ENCODE results near the gene NETO1. TPM values are rescaled to one million over a fixed set of nuclear protein-coding genes. Genes with fewer than 3 reads are reported as not detected.
A peak's percentile ranks its signal among the peaks of the same experiment; 100 is the strongest.

Gene NETO1
- total and polyA plus RNA-seq, 10 of the 15 experiments (the other 5 are each of a cell fraction or from before 2014, with no cell fraction given), result 0.52 TPM; not detected in 9

DNA sequence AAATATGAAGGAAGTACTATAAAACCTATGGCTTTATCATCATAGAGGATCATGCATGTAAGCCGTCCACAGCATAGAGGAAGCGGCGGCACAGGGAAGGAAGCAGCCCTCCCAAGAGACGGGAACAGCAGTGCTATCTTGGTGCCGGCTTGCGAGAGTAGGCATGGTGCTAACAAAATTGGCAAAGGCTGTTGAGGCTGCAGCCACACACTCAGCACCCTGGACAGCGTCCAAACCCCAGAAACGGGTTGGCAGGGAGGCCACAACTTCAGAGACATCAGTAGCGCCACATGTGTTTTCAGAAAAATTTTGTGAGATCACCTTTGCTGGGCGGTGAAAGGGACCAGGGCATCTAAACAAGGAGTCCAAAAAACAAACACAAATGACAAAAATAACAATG lies 37.7 kb downstream of the NETO1 start:
- Histone ChIP-seq H2AFZ (ENCODE audit: control insufficient read depth, low read depth, low read length) (no peak overlapping the region), H3K27ac (ENCODE audit: control insufficient read depth, insufficient read depth) (no peak overlapping the region), H3K4me3 (no peak overlapping the region), H3K9me3 (replicated peaks; ENCODE audit: control insufficient read depth, insufficient read depth, low read length) (no peaks in the 10 kb centered on the region), H4K20me1 (ENCODE audit: control insufficient read depth, insufficient read depth) (no peaks in the 10 kb centered on the region), H3K27me3 (replicated peaks in 1 of 2; ENCODE audit: control insufficient read depth in 2 of 2, insufficient read depth in 2 of 2, low read length in 1 of 2) (no peaks in the 10 kb centered on the region), H3K4me2 (ENCODE audit: control insufficient read depth, insufficient read depth) (no peak overlapping the region), H3K36me3 (ENCODE audit: control insufficient read depth in 2 of 2, insufficient read depth in 2 of 2, low read length in 1 of 2) (no peaks in the 10 kb centered on the region), H3K4me1 (ENCODE audit: control insufficient read depth, insufficient read depth, low read length) (no peaks in the 10 kb centered on the region), H3K79me2 (ENCODE audit: control insufficient read depth, insufficient read depth, low read length) (no peaks in the 10 kb centered on the region), H3K9ac (ENCODE audit: control insufficient read depth, insufficient read depth, low read length) (no peak overlapping the region)
- ChIA-PET SMC1A (ENCODE audit: uncharacterized antibody, unreplicated experiment) (no interaction called here), POLR2A (no interaction called here), CTCF (no interaction called here), RAD21 (ENCODE audit: unreplicated experiment) (no interaction called here)
- TF ChIP-seq, protein P1, sequence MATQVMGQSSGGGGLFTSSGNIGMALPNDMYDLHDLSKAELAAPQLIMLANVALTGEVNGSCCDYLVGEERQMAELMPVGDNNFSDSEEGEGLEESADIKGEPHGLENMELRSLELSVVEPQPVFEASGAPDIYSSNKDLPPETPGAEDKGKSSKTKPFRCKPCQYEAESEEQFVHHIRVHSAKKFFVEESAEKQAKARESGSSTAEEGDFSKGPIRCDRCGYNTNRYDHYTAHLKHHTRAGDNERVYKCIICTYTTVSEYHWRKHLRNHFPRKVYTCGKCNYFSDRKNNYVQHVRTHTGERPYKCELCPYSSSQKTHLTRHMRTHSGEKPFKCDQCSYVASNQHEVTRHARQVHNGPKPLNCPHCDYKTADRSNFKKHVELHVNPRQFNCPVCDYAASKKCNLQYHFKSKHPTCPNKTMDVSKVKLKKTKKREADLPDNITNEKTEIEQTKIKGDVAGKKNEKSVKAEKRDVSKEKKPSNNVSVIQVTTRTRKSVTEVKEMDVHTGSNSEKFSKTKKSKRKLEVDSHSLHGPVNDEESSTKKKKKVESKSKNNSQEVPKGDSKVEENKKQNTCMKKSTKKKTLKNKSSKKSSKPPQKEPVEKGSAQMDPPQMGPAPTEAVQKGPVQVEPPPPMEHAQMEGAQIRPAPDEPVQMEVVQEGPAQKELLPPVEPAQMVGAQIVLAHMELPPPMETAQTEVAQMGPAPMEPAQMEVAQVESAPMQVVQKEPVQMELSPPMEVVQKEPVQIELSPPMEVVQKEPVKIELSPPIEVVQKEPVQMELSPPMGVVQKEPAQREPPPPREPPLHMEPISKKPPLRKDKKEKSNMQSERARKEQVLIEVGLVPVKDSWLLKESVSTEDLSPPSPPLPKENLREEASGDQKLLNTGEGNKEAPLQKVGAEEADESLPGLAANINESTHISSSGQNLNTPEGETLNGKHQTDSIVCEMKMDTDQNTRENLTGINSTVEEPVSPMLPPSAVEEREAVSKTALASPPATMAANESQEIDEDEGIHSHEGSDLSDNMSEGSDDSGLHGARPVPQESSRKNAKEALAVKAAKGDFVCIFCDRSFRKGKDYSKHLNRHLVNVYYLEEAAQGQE (IDR thresholded peaks at IDR 0.05; ENCODE audit: low read depth, low read length), result peak; percentile 89
- TF ChIP-seq ESRRA (IDR thresholded peaks at IDR 0.05; ENCODE audit: low read length), result no peak
- no peak for FAIRE-seq
- in situ Hi-C loops (cut with MboI) (no loop called here), intact Hi-C loops (cut with micrococcal nuclease; ENCODE audit: unreplicated experiment) (no loop called here)
- peak; percentile 42; the same call in 2 of the 3 replicates for ATAC-seq
- DNase-seq (ENCODE audit: low read depth, low spot score), result no peak
- WGBS (ENCODE audit: insufficient coverage, insufficient replicate concordance, low lambda C conversion rate, missing lambda C conversion rate), result 33% methylated on average over 10 of the region's 10 CpGs
- BruUV-seq (replicated peaks), result no TSS peak

DNA sequence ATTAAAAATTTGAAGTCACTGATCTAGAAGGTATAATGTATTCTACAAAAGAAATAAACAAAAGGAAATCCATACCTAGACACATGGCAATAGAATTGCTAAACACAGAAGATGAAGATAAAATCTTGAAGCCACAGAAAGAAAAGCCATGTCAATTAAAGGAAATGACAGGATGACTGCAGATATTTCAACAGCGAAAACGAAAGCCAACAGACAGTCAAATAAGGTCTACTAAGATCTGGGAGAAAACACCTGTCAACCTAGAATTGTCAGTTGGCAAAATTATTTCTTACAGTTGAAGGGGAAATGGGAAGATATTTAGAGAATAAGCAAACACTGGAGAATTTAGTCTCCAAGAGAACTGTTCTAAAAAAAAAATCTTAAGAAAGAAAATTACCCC lies 39.2 kb downstream of the NETO1 start:
- FAIRE-seq (no peak), ATAC-seq (no peak), DNase-seq (ENCODE audit: low read depth, low spot score) (no peak)
- ChIA-PET RAD21 (ENCODE audit: unreplicated experiment) (no interaction called here), SMC1A (ENCODE audit: uncharacterized antibody, unreplicated experiment) (interaction anchor here (0.8 to 1.1 kb wide), 2 partner anchors 20 to 21 kb away, joined by 3 to 4 read pairs; no protein-coding TSS in a partner anchor), CTCF (interaction anchor here (0.8 to 1.1 kb wide), 2 partner anchors 12 to 25 kb away, joined by 4 to 5 read pairs; no protein-coding TSS in a partner anchor), POLR2A (no interaction called here)
- in situ Hi-C loops (cut with MboI) (no loop called here), intact Hi-C loops (cut with micrococcal nuclease; ENCODE audit: unreplicated experiment) (no loop called here)
- WGBS (ENCODE audit: insufficient coverage, insufficient replicate concordance, low lambda C conversion rate, missing lambda C conversion rate), result 0% methylated on average over 2 of the region's 2 CpGs
- Histone ChIP-seq H3K9me3 (replicated peaks; ENCODE audit: control insufficient read depth, insufficient read depth, low read length) (no peaks in the 10 kb centered on the region), H4K20me1 (ENCODE audit: control insufficient read depth, insufficient read depth) (no peaks in the 10 kb centered on the region), H3K4me2 (ENCODE audit: control insufficient read depth, insufficient read depth) (no peak overlapping the region), H2AFZ (ENCODE audit: control insufficient read depth, low read depth, low read length) (no peak overlapping the region), H3K27ac (ENCODE audit: control insufficient read depth, insufficient read depth) (no peak overlapping the region), H3K36me3 (ENCODE audit: control insufficient read depth in 2 of 2, insufficient read depth in 2 of 2, low read length in 1 of 2) (no peaks in the 10 kb centered on the region), H3K4me3 (no peak overlapping the region), H3K27me3 (replicated peaks in 1 of 2; ENCODE audit: control insufficient read depth in 2 of 2, insufficient read depth in 2 of 2, low read length in 1 of 2) (no peaks in the 10 kb centered on the region), H3K9ac (ENCODE audit: control insufficient read depth, insufficient read depth, low read length) (no peak overlapping the region), H3K4me1 (ENCODE audit: control insufficient read depth, insufficient read depth, low read length) (no peaks in the 10 kb centered on the region), H3K79me2 (ENCODE audit: control insufficient read depth, insufficient read depth, low read length) (no peaks in the 10 kb centered on the region)
- BruUV-seq (replicated peaks), result no TSS peak
- TF ChIP-seq WRNIP1 (IDR thresholded peaks at IDR 0.05; ENCODE audit: borderline replicate concordance, low read depth, low read length) (no peak), EED (IDR thresholded peaks at IDR 0.05; ENCODE audit: low read depth) (no peak), FOS (IDR thresholded peaks at IDR 0.05; ENCODE audit: borderline replicate concordance, extremely low read depth, insufficient read length) (no peak), NFYB (IDR thresholded peaks at IDR 0.05; ENCODE audit: insufficient read depth, low read depth, low read length) (no peak), EZH2 (IDR thresholded peaks at IDR 0.05; ENCODE audit: borderline replicate concordance, control insufficient read depth, low read depth, low read length) (no peak), NRF1 (conservative IDR thresholded peaks at IDR 0.05; ENCODE audit: low read depth, low read length) (no peak), ZNF207 (IDR thresholded peaks at IDR 0.05; ENCODE audit: borderline replicate concordance) (no peak), ZNF274 (IDR thresholded peaks at IDR 0.05; ENCODE audit: insufficient read depth, insufficient read length) (no peak), SUPT20H (IDR thresholded peaks at IDR 0.05; ENCODE audit: borderline replicate concordance, control insufficient read depth, low read depth, low read length) (no peak), MEF2A (IDR thresholded peaks at IDR 0.05; ENCODE audit: insufficient read depth, low read depth, low read length) (no peak), CEBPB (IDR thresholded peaks at IDR 0.05; ENCODE audit: borderline replicate concordance in 1 of 2, low read depth in 2 of 2, low read length in 2 of 2) (no peak)
- TF ChIP-seq, protein P2, sequence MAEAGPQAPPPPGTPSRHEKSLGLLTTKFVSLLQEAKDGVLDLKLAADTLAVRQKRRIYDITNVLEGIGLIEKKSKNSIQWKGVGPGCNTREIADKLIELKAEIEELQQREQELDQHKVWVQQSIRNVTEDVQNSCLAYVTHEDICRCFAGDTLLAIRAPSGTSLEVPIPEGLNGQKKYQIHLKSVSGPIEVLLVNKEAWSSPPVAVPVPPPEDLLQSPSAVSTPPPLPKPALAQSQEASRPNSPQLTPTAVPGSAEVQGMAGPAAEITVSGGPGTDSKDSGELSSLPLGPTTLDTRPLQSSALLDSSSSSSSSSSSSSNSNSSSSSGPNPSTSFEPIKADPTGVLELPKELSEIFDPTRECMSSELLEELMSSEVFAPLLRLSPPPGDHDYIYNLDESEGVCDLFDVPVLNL (IDR thresholded peaks at IDR 0.05; ENCODE audit: low read depth, low read length), result no peak
